H9 (cell line): ENCODE data around the gene TPD52L1. TPM values are rescaled to one million over a fixed set of nuclear protein-coding genes. Genes with fewer than 3 reads are reported as not detected.

ENCODE experiments used
- DNase-seq: peaks from one replicate; pipeline ENCODE4 v3.0.0-alpha.2; 2017
- H2AFZ ChIP-seq: one replicate; pipeline ENCODE4 v1.6.1; 2013; ENCODE audit warnings: mild to moderate bottlenecking, low read length, control low read depth, moderate library complexity
- H2AK5ac ChIP-seq: 2 replicates; pipeline ENCODE4 v1.6.1; 2013; ENCODE audit warnings: low read length, control low read depth, mixed read lengths; ENCODE audit not compliant: insufficient read length
- H2BK120ac ChIP-seq: one replicate; pipeline ENCODE4 v1.6.1; 2013; ENCODE audit warnings: low read depth, mild to moderate bottlenecking, low read length, control low read depth, inconsistent platforms; ENCODE audit not compliant: poor library complexity, severe bottlenecking
- H2BK12ac ChIP-seq: 2 replicates; pipeline ENCODE4 v1.6.1; 2013; ENCODE audit warnings: low read length, control low read depth, mixed read lengths, low read depth; ENCODE audit not compliant: insufficient read length
- H2BK15ac ChIP-seq: 2 replicates; pipeline ENCODE4 v1.6.1; 2013; ENCODE audit warnings: low read depth, low read length, control low read depth
- H2BK20ac ChIP-seq: one replicate; pipeline ENCODE4 v1.6.1; 2013; ENCODE audit warnings: low read depth, mild to moderate bottlenecking, low read length, control low read depth, inconsistent platforms; ENCODE audit not compliant: poor library complexity, severe bottlenecking
- H2BK5ac ChIP-seq: 2 replicates; pipeline ENCODE4 v1.6.1; 2013; ENCODE audit warnings: low read length, control low read depth, mixed read lengths; ENCODE audit not compliant: insufficient read length
- H3K14ac ChIP-seq: 2 replicates; pipeline ENCODE4 v1.6.1; 2013; ENCODE audit warnings: low read length, control low read depth; ENCODE audit not compliant: insufficient read depth
- H3K18ac ChIP-seq: 2 replicates; pipeline ENCODE4 v1.6.1; 2013; ENCODE audit warnings: low read depth, mild to moderate bottlenecking, mixed read lengths, low read length, control low read depth; ENCODE audit not compliant: insufficient read length
- H3K23ac ChIP-seq: 2 replicates; pipeline ENCODE4 v1.6.1; 2013; ENCODE audit warnings: low read length, control low read depth, mixed read lengths, low read depth; ENCODE audit not compliant: insufficient read length
- H3K23me2 ChIP-seq: 2 replicates; pipeline ENCODE4 v1.6.1; 2013; ENCODE audit warnings: low read depth, mild to moderate bottlenecking, mixed read lengths, low read length, control low read depth; ENCODE audit not compliant: insufficient read length, poor library complexity, severe bottlenecking
- H3K27ac ChIP-seq: 2 replicates; pipeline ENCODE4 v1.5.1; 2013; ENCODE audit warnings: low read length, control low read depth, mixed read lengths, low read depth; ENCODE audit not compliant: insufficient read length
- H3K27me3 ChIP-seq: 2 replicates; pipeline ENCODE4 v1.6.1; 2013; ENCODE audit warnings: low read length, control low read depth, inconsistent platforms; ENCODE audit not compliant: insufficient read depth
- H3K4ac ChIP-seq: 2 replicates; pipeline ENCODE4 v1.6.1; 2013; ENCODE audit warnings: low read depth, mild to moderate bottlenecking, control low read depth, inconsistent platforms, low read length, moderate library complexity
- H3K4me1 ChIP-seq: 2 replicates; pipeline ENCODE4 v1.6.1; 2013; ENCODE audit warnings: low read length, control low read depth, inconsistent platforms; ENCODE audit not compliant: insufficient read depth
- H3K4me2 ChIP-seq: 2 replicates; pipeline ENCODE4 v1.6.1; 2013; ENCODE audit warnings: low read length, control low read depth, mixed read lengths; ENCODE audit not compliant: insufficient read length, insufficient read depth
- H3K56ac ChIP-seq: 2 replicates; pipeline ENCODE4 v1.6.1; 2013; ENCODE audit warnings: low read depth, mild to moderate bottlenecking, mixed read lengths, low read length, control low read depth; ENCODE audit not compliant: insufficient read length
- H3K79me1 ChIP-seq: 2 replicates; pipeline ENCODE4 v1.6.1; 2013; ENCODE audit warnings: low read depth, mild to moderate bottlenecking, moderate library complexity, low read length, control low read depth, inconsistent platforms; ENCODE audit not compliant: insufficient read depth, poor library complexity, severe bottlenecking
- H3K79me2 ChIP-seq: 2 replicates; pipeline ENCODE4 v1.6.1; 2013; ENCODE audit warnings: low read length, control low read depth, inconsistent platforms; ENCODE audit not compliant: insufficient read depth
- H3K9ac ChIP-seq: 2 replicates; pipeline ENCODE4 v1.6.1; 2013; ENCODE audit warnings: low read length, control low read depth, mixed read lengths; ENCODE audit not compliant: insufficient read length; ENCODE audit errors: extremely low read depth
- H3K9me3 ChIP-seq: one replicate; pipeline ENCODE4 v1.6.1; 2013; ENCODE audit warnings: low read depth, low read length, inconsistent platforms; ENCODE audit not compliant: control insufficient read depth
- H3T11ph ChIP-seq: one replicate; pipeline ENCODE4 v1.6.1; 2013; ENCODE audit warnings: mild to moderate bottlenecking, low read length, control low read depth, inconsistent platforms
- H4K20me1 ChIP-seq: one replicate; pipeline ENCODE4 v1.6.1; 2013; ENCODE audit not compliant: control insufficient read depth, insufficient read length, insufficient read depth
- H4K5ac ChIP-seq: 2 replicates; pipeline ENCODE4 v1.6.1; 2013; ENCODE audit warnings: low read depth, mild to moderate bottlenecking, mixed read lengths, low read length, control low read depth; ENCODE audit not compliant: insufficient read length
- H4K8ac ChIP-seq: replicated peaks from 2 replicates; pipeline ENCODE4 v1.6.1; 2013; ENCODE audit warnings: low read length, control low read depth, mixed read lengths, low read depth; ENCODE audit not compliant: insufficient read length
- H4K91ac ChIP-seq: 2 replicates; pipeline ENCODE4 v1.6.1; 2013; ENCODE audit warnings: low read depth, mild to moderate bottlenecking, moderate library complexity, mixed read lengths, low read length, control low read depth; ENCODE audit not compliant: insufficient read length
- H3K27ac Mint-ChIP-seq, 3 experiments: 2 replicates in 2 of 3; 3 replicates in 1 of 3; pipeline ENCODE4 v1.8.0; 2020 to 2021; ENCODE audit warnings: mixed read lengths in 3 of 3, mild to moderate bottlenecking in 1 of 3, moderate library complexity in 1 of 3
- H3K27me3 Mint-ChIP-seq: 2 replicates; pipeline ENCODE4 v1.8.0; 2021; ENCODE audit warnings: low read depth, mild to moderate bottlenecking, moderate library complexity, mixed read lengths
- H3K36me3 Mint-ChIP-seq, 3 experiments: 2 replicates in 2 of 3; 3 replicates in 1 of 3; pipeline ENCODE4 v1.8.0; 2020 to 2021; ENCODE audit warnings: low read depth in 3 of 3, mixed read lengths in 3 of 3; ENCODE audit not compliant: insufficient read depth in 1 of 3
- H3K4me1 Mint-ChIP-seq, 2 experiments: 2 replicates each; pipeline ENCODE4 v1.8.0; 2020; ENCODE audit warnings: mixed read lengths in 2 of 2
- H3K4me3 Mint-ChIP-seq, 2 experiments: 2 replicates in 1 of 2; 3 replicates in 1 of 2; pipeline ENCODE4 v1.8.0; 2020 to 2021; ENCODE audit warnings: mild to moderate bottlenecking in 2 of 2, mixed read lengths in 2 of 2, moderate library complexity in 1 of 2
- H3K9me3 Mint-ChIP-seq, 2 experiments: 2 replicates in 1 of 2; 3 replicates in 1 of 2; pipeline ENCODE4 v1.8.0; 2020; ENCODE audit warnings: mild to moderate bottlenecking in 2 of 2, mixed read lengths in 2 of 2, moderate library complexity in 1 of 2
- WGBS: extraction: QIAGEN DNeasy Blood & Tissue Kit; methylation state at CpG from one replicate; pipeline ENCODE4 v1.1.7; 2013; ENCODE audit warnings: missing lambda C conversion rate, low lambda C conversion rate, mixed read lengths; ENCODE audit not compliant: insufficient read length; ENCODE audit errors: extremely low coverage; 5-methylcytosine and 5-hydroxymethylcytosine counted together
- total RNA-seq: library from RNA; stranded (reverse); gene quantifications from 2 replicates; pipeline ENCODE4 v1.2.1, GENCODE V29; 2021
- TF ChIP-seq, protein P1 (sequence below): fragments of 200-600 bp; sonication (generic); conservative IDR thresholded peaks from 3 replicates; pipeline ENCODE4 v1.8.0; 2021; ENCODE audit warnings: antibody characterized with exemption, mild to moderate bottlenecking

The TPD52L1 gene
- total RNA-seq, 1 experiment from 2014 or later, result 6.6 TPM

DNA sequence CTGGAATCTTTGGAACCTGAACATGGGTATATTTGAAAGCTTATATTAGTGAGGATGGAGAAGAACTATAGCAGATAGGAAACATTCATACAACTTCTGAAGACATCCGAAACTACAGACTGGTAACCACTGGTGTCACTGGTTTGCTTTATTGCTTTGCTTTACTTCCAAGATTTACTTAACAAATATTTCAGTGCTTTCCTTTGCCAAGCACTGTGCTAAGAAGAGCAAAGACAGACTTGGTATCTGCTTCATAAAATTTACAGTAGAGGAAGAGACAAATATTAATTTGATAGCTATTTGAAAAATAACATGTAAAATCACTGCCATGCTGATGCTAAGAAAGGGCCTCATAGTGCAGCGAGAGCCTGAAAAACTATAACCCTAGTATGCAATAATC lies 1.8 kb downstream of the TPD52L1 start:
- Histone ChIP-seq H2BK15ac (no peak overlapping the region), H3K4me1 (no peaks in the 10 kb centered on the region), H3K23me2 (peaks cover 7% of the 10 kb centered on the region), H4K8ac (no peak overlapping the region), H4K5ac (no peak overlapping the region), H3T11ph (no peak overlapping the region), H3K56ac (no peak overlapping the region), H3K9me3 (no peaks in the 10 kb centered on the region), H2BK120ac (no peak overlapping the region), H3K23ac (no peak overlapping the region), H2AK5ac (no peak overlapping the region), H4K91ac (no peak overlapping the region), H3K79me2 (no peaks in the 10 kb centered on the region), H2BK5ac (no peak overlapping the region), H3K18ac (no peak overlapping the region), H4K20me1 (no peaks in the 10 kb centered on the region), H3K27me3 (no peaks in the 10 kb centered on the region; the same call in 1 of the 2 replicates), H2AFZ (no peak overlapping the region), H3K79me1 (no peaks in the 10 kb centered on the region), H3K4me2 (no peak overlapping the region), H3K9ac (no peak overlapping the region), H2BK12ac (no peak overlapping the region), H3K4ac (no peak overlapping the region), H3K27ac (no peak overlapping the region), H2BK20ac (no peak overlapping the region), H3K14ac (no peak overlapping the region)
- no peak for DNase-seq
- Mint-ChIP-seq H3K27ac (no peak overlapping the region), H3K27me3 (peaks cover 54% of the 10 kb centered on the region), H3K4me3 (peak overlapping the region in 1 of 2 experiments; percentile 93; a peak in 2 of 5 replicates), H3K4me1 (peaks cover 12 to 14% of the 10 kb centered on the region in 2 experiments), H3K36me3 (no peaks in the 10 kb centered on the region), H3K9me3 (peaks cover 0 to 2% of the 10 kb centered on the region in 2 experiments; a peak in 1 of 5 replicates)
- WGBS, result no CpG with 5 or more reads among the region's 2 CpGs
- TF ChIP-seq, protein P1, sequence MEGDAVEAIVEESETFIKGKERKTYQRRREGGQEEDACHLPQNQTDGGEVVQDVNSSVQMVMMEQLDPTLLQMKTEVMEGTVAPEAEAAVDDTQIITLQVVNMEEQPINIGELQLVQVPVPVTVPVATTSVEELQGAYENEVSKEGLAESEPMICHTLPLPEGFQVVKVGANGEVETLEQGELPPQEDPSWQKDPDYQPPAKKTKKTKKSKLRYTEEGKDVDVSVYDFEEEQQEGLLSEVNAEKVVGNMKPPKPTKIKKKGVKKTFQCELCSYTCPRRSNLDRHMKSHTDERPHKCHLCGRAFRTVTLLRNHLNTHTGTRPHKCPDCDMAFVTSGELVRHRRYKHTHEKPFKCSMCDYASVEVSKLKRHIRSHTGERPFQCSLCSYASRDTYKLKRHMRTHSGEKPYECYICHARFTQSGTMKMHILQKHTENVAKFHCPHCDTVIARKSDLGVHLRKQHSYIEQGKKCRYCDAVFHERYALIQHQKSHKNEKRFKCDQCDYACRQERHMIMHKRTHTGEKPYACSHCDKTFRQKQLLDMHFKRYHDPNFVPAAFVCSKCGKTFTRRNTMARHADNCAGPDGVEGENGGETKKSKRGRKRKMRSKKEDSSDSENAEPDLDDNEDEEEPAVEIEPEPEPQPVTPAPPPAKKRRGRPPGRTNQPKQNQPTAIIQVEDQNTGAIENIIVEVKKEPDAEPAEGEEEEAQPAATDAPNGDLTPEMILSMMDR, result no peak
